LNCAP (cell line): ENCODE results near the gene VPS13D.

Source experiments
- CTCF ChIP-seq: fragments of 450-650 bp; IDR thresholded peaks from 2 replicates; pipeline ENCODE4 v1.5.1; 2017; ENCODE audit warnings: mild to moderate bottlenecking

The VPS13D gene

GRCh38 chr1:12444329-12444841 lies 214.6 kb downstream of the VPS13D start:
- no peak for TF ChIP-seq CTCF

GRCh38 chr1:12445257-12445656 lies 215.4 kb downstream of the VPS13D start:
- TF ChIP-seq CTCF, result no peak

- no peak for TF ChIP-seq CTCF
Measured at GRCh38 chr1:12446593-12446992, 216.8 kb downstream of the VPS13D start.

- TF ChIP-seq CTCF, result no peak
Measured at GRCh38 chr1:12447307-12447706, 217.5 kb downstream of the VPS13D start.

GRCh38 chr1:12447849-12448312 lies 218.1 kb downstream of the VPS13D start:
- TF ChIP-seq CTCF, result no peak

GRCh38 chr1:12448746-12449177 lies 218.9 kb downstream of the VPS13D start:
- TF ChIP-seq CTCF, result no peak

GRCh38 chr1:12450090-12450755 lies 220.4 kb downstream of the VPS13D start:
- TF ChIP-seq CTCF, result no peak
